Testis (tissue), 3 donors: ENCODE results near the gene GLRX. TPM values are rescaled to one million over a fixed set of nuclear protein-coding genes. Genes with fewer than 3 reads are reported as not detected.
"Not testable (repeated sequence)": the region's sequence is repeated elsewhere in the genome, so short reads cannot be mapped to it uniquely, and the experiment has no call there.

Source experiments
- DNase-seq: peaks from one replicate; pipeline ENCODE4 v3.0.0-alpha.2; 2019
- H3K27ac ChIP-seq, 2 donors: fragments of 200-600 bp; sonication (generic); one replicate each; pipeline ENCODE4 v1.5.1; 2019
- H3K27me3 ChIP-seq: fragments of 200-600 bp; sonication (generic); one replicate; pipeline ENCODE4 v1.5.1; 2019
- H3K36me3 ChIP-seq: fragments of 200-600 bp; sonication (generic); one replicate; pipeline ENCODE4 v1.5.1; 2017; ENCODE audit warnings: low read depth; ENCODE audit errors: missing control alignments
- H3K4me1 ChIP-seq: fragments of 200-600 bp; sonication (generic); one replicate; pipeline ENCODE4 v1.5.1; 2019
- H3K4me3 ChIP-seq, 2 donors: fragments of 200-600 bp; sonication (generic); one replicate each; pipeline ENCODE4 v1.5.1; 2017 to 2019
- H3K9me3 ChIP-seq: fragments of 200-600 bp; sonication (generic); one replicate; pipeline ENCODE4 v1.5.1; 2017
- POLR2A ChIP-seq: fragments of 450-650 bp; IDR thresholded peaks from one replicate; pipeline ENCODE4 v1.6.1; 2017; ENCODE audit warnings: antibody characterized with exemption, mild to moderate bottlenecking, moderate library complexity
- WGBS, 2 donors: methylation state at CpG; one replicate each; pipeline ENCODE4 v1.1.5; 2018; 5-methylcytosine and 5-hydroxymethylcytosine counted together
- intact Hi-C: fragments of 100-400 bp; cut with DNase I; formaldehyde crosslinking; loops from one replicate; pipeline ENCODE4 v1.15.1; 2023; ENCODE audit warnings: low total_unique reads
- polyA plus RNA-seq: library from polyadenylated mRNA; stranded (reverse); fragments of 350-450 nt; fragmentation: Illumina TruSeq; extraction: RNeasy Lipid Tissue Mini Kit (QIAGEN cat#74804); gene quantifications from one replicate; pipeline ENCODE4 v1.2.3, GENCODE V29; 2014; ENCODE audit warnings: low read depth, low replicate concordance; ENCODE audit not compliant: insufficient read depth
- total RNA-seq, 2 donors: library from RNA; depleted of rRNA; stranded (reverse); fragments of >200 nt; gene quantifications; one replicate each; pipeline ENCODE4 v1.2.3, GENCODE V29; 2016
- TF ChIP-seq, protein P1 (sequence below), 3 experiments: fragments of 450-650 bp in 2 of 3; fragments of 200-600 bp in 1 of 3; sonication (generic) in 1 of 3; IDR thresholded peaks; one replicate each; pipeline ENCODE4 v1.5.1; 2016 to 2019; ENCODE audit warnings: antibody characterized with exemption in 3 of 3, mild to moderate bottlenecking in 2 of 3, moderate library complexity in 1 of 3

GLRX gene
- total and polyA plus RNA-seq, 3 donors from 2014 or later = 4.5 to 15.0 (median 5.4) TPM

DNA sequence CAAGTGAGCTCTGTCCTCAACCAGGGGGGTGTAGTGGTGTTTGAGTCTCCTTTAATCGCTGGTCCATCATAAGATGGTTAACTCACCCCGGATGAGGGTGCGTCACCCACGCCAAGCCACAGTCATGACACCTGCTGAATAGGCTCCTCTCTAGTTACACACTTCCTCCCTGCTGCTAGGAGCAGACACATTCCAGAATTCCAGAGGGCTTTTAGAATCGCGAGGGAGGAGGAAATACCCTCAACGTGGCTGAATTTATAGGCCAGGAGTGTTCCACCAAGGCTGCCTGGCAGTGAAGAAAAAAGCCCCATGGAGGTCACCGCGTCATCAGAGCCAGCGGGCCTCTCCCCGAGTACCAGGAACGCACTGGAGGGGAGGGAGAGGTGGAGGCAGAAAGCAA is 5.1 kb downstream of the GLRX start:
- Histone ChIP-seq H3K4me1 (peaks cover 7% of the 10 kb centered on the region), H3K4me3 (no peak overlapping the region), H3K27ac (no peak overlapping the region), H3K36me3 (no peaks in the 10 kb centered on the region), H3K27me3 (no peaks in the 10 kb centered on the region), H3K9me3 (no peaks in the 10 kb centered on the region)
- intact Hi-C loops = no loop called here
- DNase-seq = no peak
- WGBS, 2 donors = 68 to 69% methylated on average over 9 to 12 of the region's 12 CpGs
- TF ChIP-seq, protein P1, sequence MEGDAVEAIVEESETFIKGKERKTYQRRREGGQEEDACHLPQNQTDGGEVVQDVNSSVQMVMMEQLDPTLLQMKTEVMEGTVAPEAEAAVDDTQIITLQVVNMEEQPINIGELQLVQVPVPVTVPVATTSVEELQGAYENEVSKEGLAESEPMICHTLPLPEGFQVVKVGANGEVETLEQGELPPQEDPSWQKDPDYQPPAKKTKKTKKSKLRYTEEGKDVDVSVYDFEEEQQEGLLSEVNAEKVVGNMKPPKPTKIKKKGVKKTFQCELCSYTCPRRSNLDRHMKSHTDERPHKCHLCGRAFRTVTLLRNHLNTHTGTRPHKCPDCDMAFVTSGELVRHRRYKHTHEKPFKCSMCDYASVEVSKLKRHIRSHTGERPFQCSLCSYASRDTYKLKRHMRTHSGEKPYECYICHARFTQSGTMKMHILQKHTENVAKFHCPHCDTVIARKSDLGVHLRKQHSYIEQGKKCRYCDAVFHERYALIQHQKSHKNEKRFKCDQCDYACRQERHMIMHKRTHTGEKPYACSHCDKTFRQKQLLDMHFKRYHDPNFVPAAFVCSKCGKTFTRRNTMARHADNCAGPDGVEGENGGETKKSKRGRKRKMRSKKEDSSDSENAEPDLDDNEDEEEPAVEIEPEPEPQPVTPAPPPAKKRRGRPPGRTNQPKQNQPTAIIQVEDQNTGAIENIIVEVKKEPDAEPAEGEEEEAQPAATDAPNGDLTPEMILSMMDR (IDR thresholded peaks at IDR 0.05) = no peak
- TF ChIP-seq POLR2A = no peak

DNA sequence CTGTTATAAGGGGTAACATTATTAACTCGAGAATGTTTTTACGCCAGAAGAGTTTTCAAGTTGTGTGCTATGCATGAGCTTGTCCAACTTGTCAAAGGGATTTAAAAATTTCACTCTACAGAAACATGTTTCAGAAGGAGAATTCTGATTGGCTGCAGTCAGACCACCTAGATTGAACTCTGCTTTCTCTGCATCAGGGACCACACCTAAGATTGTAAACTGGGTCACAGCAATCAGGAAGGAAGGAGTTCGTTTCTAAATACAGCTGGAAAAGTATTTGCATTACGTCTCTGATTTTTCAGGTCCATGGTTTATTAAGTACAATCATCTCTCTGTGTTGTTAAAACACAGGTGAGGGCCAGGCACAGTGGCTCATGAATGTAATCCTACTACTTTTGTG is 5.8 kb downstream of the GLRX start:
- TF ChIP-seq POLR2A = no peak
- TF ChIP-seq, protein P1 (IDR thresholded peaks at IDR 0.05) = no peak
- H3K9me3 ChIP-seq = no peaks in the 10 kb centered on the region
- peaks cover 7% of the 10 kb centered on the region for H3K4me1 ChIP-seq
- H3K27me3 ChIP-seq = no peaks in the 10 kb centered on the region
- DNase-seq = no peak
- no peak overlapping the region for H3K4me3 ChIP-seq
- whole genome bisulfite sequencing, 2 donors = 79 to 81% methylated on average over 4 of the region's 4 CpGs
- intact Hi-C loops = no loop called here
- H3K36me3 ChIP-seq = no peaks in the 10 kb centered on the region
- H3K27ac ChIP-seq = no peak overlapping the region

DNA sequence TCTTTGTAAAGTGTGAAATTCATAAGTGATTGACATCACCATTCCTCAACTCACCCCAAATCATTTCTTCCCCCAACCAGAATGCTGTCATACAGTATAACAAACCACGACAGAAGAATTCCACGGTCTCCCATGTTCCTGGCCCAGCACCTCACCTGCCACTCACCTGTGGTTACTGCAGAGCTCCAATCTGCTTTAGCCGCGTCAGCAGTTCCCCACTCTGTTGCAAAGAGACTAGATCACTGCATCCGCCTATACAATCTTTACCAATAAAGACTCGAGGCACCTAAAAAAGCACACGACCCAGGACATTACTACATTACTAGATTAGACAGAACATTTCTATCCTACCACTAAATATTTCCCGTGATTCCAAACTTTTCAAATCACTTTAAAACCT is 6.2 kb downstream of the GLRX start:
- H3K4me1 ChIP-seq = peaks cover 2% of the 10 kb centered on the region
- no peaks in the 10 kb centered on the region for H3K9me3 ChIP-seq
- DNase-seq = no peak
- intact Hi-C loops = no loop called here
- no peak overlapping the region for H3K27ac ChIP-seq
- TF ChIP-seq, protein P1 (IDR thresholded peaks at IDR 0.05) = no peak
- TF ChIP-seq POLR2A = no peak
- no peaks in the 10 kb centered on the region for H3K27me3 ChIP-seq
- no peak overlapping the region for H3K4me3 ChIP-seq
- no peaks in the 10 kb centered on the region for H3K36me3 ChIP-seq
- WGBS, 2 donors = 92 to 96% methylated on average over 8 of the region's 8 CpGs

DNA sequence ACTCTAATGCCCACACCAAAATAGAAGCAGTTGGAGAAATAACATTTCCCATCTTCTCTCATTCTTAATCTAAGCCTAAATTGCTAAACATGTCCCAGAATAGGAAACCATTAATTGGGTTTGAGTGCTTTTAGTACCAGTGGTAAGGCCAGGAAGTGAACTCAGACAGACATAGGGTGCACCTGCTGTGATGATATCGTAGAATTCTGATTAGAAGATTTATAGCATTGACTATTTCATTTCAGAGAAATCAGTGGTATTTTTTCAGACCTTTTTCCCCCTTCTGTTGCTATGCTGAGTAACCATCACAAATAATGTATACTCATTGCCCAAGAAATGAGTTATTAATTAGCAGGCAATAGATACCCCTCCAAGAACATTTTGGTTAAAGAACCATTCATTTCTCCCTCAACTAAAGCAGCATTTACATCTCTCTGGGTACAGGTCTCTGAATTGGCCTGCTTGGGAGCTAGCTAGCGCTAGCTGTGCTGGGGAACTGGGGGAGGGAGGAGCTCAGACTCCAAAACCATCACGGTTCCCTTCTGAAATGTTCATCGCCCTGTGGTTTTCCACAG is 7.3 kb downstream of the GLRX start:
- H3K4me1 ChIP-seq = peaks cover 3% of the 10 kb centered on the region
- no peaks in the 10 kb centered on the region for H3K9me3 ChIP-seq

DNA sequence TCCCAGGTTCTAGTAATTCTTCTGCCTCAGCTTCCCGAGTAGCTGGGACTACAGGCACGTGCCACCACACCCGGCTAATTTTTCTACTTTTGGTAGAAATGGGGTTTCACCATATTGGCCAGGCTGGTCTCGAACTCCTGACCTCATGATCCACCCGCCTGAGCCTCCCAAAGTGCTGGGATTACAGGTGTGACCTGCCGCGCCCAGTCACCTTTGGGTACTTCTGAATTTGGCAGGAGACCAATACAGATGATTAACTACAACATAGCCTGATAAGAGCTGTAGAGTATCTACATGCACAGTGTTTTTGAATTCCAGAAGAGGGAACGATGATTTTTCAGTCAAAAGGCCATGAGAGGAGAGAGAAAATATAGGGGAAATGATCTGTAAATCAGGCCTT is 9.5 kb downstream of the GLRX start:
- 91 to 94% methylated on average over 8 of the region's 8 CpGs for WGBS, 2 donors
- H3K9me3 ChIP-seq, H3K27ac ChIP-seq, DNase-seq, intact Hi-C loops, H3K36me3 ChIP-seq, H3K4me3 ChIP-seq, H3K27me3 ChIP-seq: not testable (repeated sequence)
- H3K4me1 ChIP-seq = peaks cover 11% of the 10 kb centered on the region

More for the DNA sequence above, 7.3 kb downstream of the GLRX start:
- intact Hi-C loops = no loop called here
- no peaks in the 10 kb centered on the region for H3K36me3 ChIP-seq
- H3K4me3 ChIP-seq = no peak overlapping the region
- H3K27ac ChIP-seq = no peak overlapping the region
- no peak for DNase-seq
- TF ChIP-seq POLR2A = no peak
- TF ChIP-seq, protein P1 (IDR thresholded peaks at IDR 0.05) = no peak
- H3K27me3 ChIP-seq = no peaks in the 10 kb centered on the region
- WGBS, 2 donors = 91 to 93% methylated on average over 4 of the region's 4 CpGs
